Stomach (tissue), 9 donors: Measurements from ENCODE around the gene CASP2. TPM values are rescaled to one million over a fixed set of nuclear protein-coding genes. Genes with fewer than 3 reads are reported as not detected.

Experiments used
- DNase-seq, 2 donors: peaks; one replicate each; pipeline versions ENCODE4 v3.0.0 to v3.0.0-alpha.2; 2013 to 2019
- H3K27ac ChIP-seq, 5 donors: fragments of 200-600 bp in 4 of 5; sonication (generic) in 4 of 5; one replicate each; pipeline ENCODE4 v1.5.1; 2013 to 2019; ENCODE audit warnings: mild to moderate bottlenecking in 1 of 5, moderate library complexity in 1 of 5
- H3K27me3 ChIP-seq, 3 donors: fragments of 200-600 bp; sonication (generic); one replicate each; pipeline ENCODE4 v1.5.1; 2017 to 2019; ENCODE audit warnings: mixed run types in 1 of 3
- H3K36me3 ChIP-seq, 4 donors: fragments of 200-600 bp; sonication (generic); 1 replicate in 3 of 4; 2 replicates in 1 of 4; pipeline ENCODE4 v1.5.1; 2016 to 2019
- H3K4me1 ChIP-seq, 4 donors: fragments of 200-600 bp; sonication (generic); one replicate each; pipeline ENCODE4 v1.5.1; 2016 to 2019
- H3K4me3 ChIP-seq, 4 donors: fragments of 200-600 bp; sonication (generic) in 3 of 4; one replicate each; pipeline ENCODE4 v1.5.1; 2016 to 2019; ENCODE audit warnings: mild to moderate bottlenecking in 1 of 4
- H3K9me3 ChIP-seq, 4 donors: fragments of 200-600 bp; sonication (generic); one replicate each; pipeline ENCODE4 v1.5.1; 2016 to 2019
- EP300 ChIP-seq: sonication (generic); formaldehyde crosslinking; IDR thresholded peaks from one replicate; pipeline ENCODE4 v1.6.1; 2017; ENCODE audit warnings: antibody characterized with exemption
- POLR2A ChIP-seq, 4 donors: fragments of 450-650 bp; IDR thresholded peaks; one replicate each; pipeline ENCODE4 v1.6.1; 2016; ENCODE audit warnings: antibody characterized with exemption in 4 of 4, control low read depth in 2 of 4, mild to moderate bottlenecking in 1 of 4, moderate library complexity in 1 of 4
- POLR2AphosphoS5 ChIP-seq, 3 donors: sonication (generic); formaldehyde crosslinking; IDR thresholded peaks; one replicate each; pipeline ENCODE4 v1.6.1; 2016; ENCODE audit warnings: antibody characterized with exemption in 3 of 3
- whole genome bisulfite sequencing, 5 donors: extraction: QIAGEN DNeasy Blood & Tissue Kit in 3 of 5; methylation state at CpG; one replicate each; pipeline versions ENCODE4 v1.1.5 to v1.1.7; 2013 to 2018; 5-methylcytosine and 5-hydroxymethylcytosine counted together
- intact Hi-C: fragments of 100-400 bp; cut with DNase I; formaldehyde crosslinking; loops from one replicate; pipeline ENCODE4 v1.15.1; 2023; ENCODE audit warnings: low total_unique reads
- polyA plus RNA-seq, 3 donors: library from polyadenylated mRNA; stranded (reverse); fragments of 200-250 nt; gene quantifications; one replicate each; pipeline ENCODE4 v1.2.3, GENCODE V29; 2013
- total RNA-seq, 5 donors: library from RNA; depleted of rRNA; stranded (reverse); fragments of >200 nt; gene quantifications; one replicate each; pipeline versions ENCODE4 v1.1.0 to v1.2.3, GENCODE V29; 2014 to 2016
- TF ChIP-seq, protein P1 (sequence below), 7 experiments: fragments of 450-650 bp in 4 of 7; fragments of 200-600 bp in 3 of 7; sonication (generic) in 3 of 7; IDR thresholded peaks; one replicate each; pipeline ENCODE4 v1.5.1; 2016 to 2019; ENCODE audit warnings: antibody characterized with exemption in 7 of 7, control low read depth in 2 of 7, mild to moderate bottlenecking in 1 of 7
- donor health status: healthy with polysubstance abuse.
- donor health status: Bipolar disorder and iron deficiency.
- donor health status: healthy.

CASP2 gene
- total and polyA plus RNA-seq, 8 donors, result 4.6 to 27.7 (median 15.5) TPM

- 65 to 73% (median 69%) methylated on average over 5 of the region's 5 CpGs for WGBS, 5 donors
- Histone ChIP-seq H3K27me3 (no peaks in the 10 kb centered on the region), H3K36me3 (no peaks in the 10 kb centered on the region), H3K4me3 (no peak overlapping the region), H3K27ac (no peak overlapping the region), H3K9me3 (no peaks in the 10 kb centered on the region), H3K4me1 (peaks cover 0 to 10% (median 8%) of the 10 kb centered on the region in 4 donors)
- intact Hi-C loops, result no loop called here
- peak in 1 of 2 donors; percentile 25 for DNase-seq
- TF ChIP-seq POLR2AphosphoS5 (IDR thresholded peaks at IDR 0.05) (no peak), EP300 (no peak), POLR2A (IDR thresholded peaks at IDR 0.05) (no peak)
These were observed 30.5 kb downstream of the CASP2 start for GRCh38 chr7:143318661-143319060.

GRCh38 chr7:143320620-143321019, 32.5 kb downstream of the CASP2 start:
- no peaks in the 10 kb centered on the region for H3K27me3 ChIP-seq
- H3K27ac ChIP-seq, result no peak overlapping the region
- no peaks in the 10 kb centered on the region for H3K36me3 ChIP-seq
- no peaks in the 10 kb centered on the region for H3K9me3 ChIP-seq
- H3K4me1 ChIP-seq, result peaks cover 0 to 20% (median 13%) of the 10 kb centered on the region in 4 donors
- 39 to 62% (median 52%) methylated on average over 9 of the region's 9 CpGs for WGBS, 5 donors
- intact Hi-C loops, result no loop called here
- DNase-seq, result peak in 1 of 2 donors; percentile 64
- TF ChIP-seq, protein P1, sequence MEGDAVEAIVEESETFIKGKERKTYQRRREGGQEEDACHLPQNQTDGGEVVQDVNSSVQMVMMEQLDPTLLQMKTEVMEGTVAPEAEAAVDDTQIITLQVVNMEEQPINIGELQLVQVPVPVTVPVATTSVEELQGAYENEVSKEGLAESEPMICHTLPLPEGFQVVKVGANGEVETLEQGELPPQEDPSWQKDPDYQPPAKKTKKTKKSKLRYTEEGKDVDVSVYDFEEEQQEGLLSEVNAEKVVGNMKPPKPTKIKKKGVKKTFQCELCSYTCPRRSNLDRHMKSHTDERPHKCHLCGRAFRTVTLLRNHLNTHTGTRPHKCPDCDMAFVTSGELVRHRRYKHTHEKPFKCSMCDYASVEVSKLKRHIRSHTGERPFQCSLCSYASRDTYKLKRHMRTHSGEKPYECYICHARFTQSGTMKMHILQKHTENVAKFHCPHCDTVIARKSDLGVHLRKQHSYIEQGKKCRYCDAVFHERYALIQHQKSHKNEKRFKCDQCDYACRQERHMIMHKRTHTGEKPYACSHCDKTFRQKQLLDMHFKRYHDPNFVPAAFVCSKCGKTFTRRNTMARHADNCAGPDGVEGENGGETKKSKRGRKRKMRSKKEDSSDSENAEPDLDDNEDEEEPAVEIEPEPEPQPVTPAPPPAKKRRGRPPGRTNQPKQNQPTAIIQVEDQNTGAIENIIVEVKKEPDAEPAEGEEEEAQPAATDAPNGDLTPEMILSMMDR (IDR thresholded peaks at IDR 0.05), result no peak
- no peak for TF ChIP-seq POLR2A (IDR thresholded peaks at IDR 0.05)
- TF ChIP-seq POLR2AphosphoS5 (IDR thresholded peaks at IDR 0.05), result no peak
- no peak for TF ChIP-seq EP300
- no peak overlapping the region for H3K4me3 ChIP-seq

- no peak for TF ChIP-seq POLR2AphosphoS5 (IDR thresholded peaks at IDR 0.05)
- no peak for TF ChIP-seq EP300
- TF ChIP-seq POLR2A (IDR thresholded peaks at IDR 0.05), result no peak
- TF ChIP-seq, protein P1 (IDR thresholded peaks at IDR 0.05), result no peak
- 93 to 98% (median 94%) methylated on average over 5 to 10 of the region's 10 CpGs for WGBS, 5 donors
- Histone ChIP-seq H3K27ac (no peak overlapping the region), H3K36me3 (no peaks in the 10 kb centered on the region), H3K9me3 (no peaks in the 10 kb centered on the region), H3K4me3 (no peak overlapping the region), H3K4me1 (peaks cover 0 to 20% (median 13%) of the 10 kb centered on the region in 4 donors), H3K27me3 (no peaks in the 10 kb centered on the region)
- intact Hi-C loops, result no loop called here
- DNase-seq, result no peak
These were observed 33.1 kb downstream of the CASP2 start for GRCh38 chr7:143321242-143321641.

DNA sequence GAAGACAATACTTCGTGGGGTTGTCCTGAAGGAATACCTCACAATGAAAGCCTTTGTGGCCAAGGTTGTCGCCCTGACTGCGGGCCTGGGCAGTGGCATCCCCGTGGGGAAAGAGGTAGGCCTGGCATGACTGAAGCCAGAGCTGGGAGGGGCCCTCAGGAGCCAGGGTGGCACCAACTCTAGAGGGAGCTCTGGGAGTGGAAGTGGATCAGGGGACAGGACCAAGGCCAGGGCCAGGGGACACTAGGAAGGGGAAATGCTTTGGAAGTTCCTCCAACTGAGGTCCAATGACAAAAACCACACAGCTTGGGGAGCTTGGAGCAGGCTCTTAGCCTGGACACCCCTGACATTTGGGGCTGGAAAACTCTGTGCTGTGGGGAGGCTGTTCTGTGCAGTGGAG, 33.6 kb downstream of the CASP2 start:
- no peak overlapping the region for H3K4me3 ChIP-seq
- TF ChIP-seq, protein P1 (IDR thresholded peaks at IDR 0.05), result peak in 1 of 7 experiments; percentile 15
- no peak for TF ChIP-seq POLR2A (IDR thresholded peaks at IDR 0.05)
- H3K9me3 ChIP-seq, result no peaks in the 10 kb centered on the region
- intact Hi-C loops, result no loop called here
- no peaks in the 10 kb centered on the region for H3K36me3 ChIP-seq
- no peak overlapping the region for H3K27ac ChIP-seq
- DNase-seq, result peak in 1 of 2 donors; percentile 45
- no peaks in the 10 kb centered on the region for H3K27me3 ChIP-seq
- 73 to 85% (median 81%) methylated on average over 4 of the region's 4 CpGs for WGBS, 5 donors
- peaks cover 0 to 20% (median 13%) of the 10 kb centered on the region in 4 donors for H3K4me1 ChIP-seq

DNA sequence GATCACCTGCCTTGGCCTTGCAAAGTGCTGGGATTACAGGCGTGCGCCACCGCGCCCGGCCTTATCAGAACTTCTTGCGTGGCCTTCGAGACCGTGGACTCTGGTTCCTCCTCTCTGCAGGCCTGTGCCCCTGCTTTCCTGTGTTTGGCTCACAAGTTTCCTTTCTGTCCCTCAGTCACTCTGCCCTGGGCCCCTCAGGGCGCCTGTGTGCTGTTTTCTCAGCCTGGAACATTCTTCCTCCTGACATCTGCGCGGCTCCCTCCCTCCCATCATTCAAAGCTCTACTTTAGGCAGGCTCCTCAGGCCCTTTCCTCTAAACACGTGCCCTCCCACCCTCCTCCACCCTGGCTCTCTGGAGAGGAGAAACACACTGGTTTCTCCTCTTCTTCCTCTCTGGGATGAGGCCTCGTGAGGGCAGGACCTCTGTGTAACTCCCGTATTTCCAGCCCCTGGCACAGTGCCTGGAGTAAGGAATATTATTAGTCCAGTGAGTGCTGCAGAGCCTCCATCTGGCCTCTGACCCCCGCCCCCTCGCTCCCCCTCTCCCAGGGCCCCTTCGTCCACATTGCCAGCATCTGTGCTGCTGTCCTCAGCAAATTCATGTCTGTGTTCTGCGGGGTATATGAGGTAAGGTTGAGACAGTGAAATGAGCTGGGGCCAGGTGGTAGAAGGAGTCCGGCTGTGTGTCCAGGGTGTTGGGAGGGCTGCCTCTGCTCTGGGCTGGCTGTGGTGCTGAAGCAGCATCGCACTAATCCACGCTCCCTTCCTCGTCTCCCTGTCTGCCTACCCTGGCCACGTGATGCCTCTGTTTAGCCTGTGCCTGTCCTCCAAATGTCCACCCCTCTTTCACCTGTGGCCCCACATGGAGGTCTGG, 34.8 kb downstream of the CASP2 start:
- Histone ChIP-seq H3K9me3 (no peaks in the 10 kb centered on the region), H3K27me3 (no peaks in the 10 kb centered on the region), H3K4me3 (no peak overlapping the region), H3K27ac (no peak overlapping the region), H3K4me1 (peaks cover 0 to 20% (median 13%) of the 10 kb centered on the region in 4 donors), H3K36me3 (no peaks in the 10 kb centered on the region)
- 72 to 77% (median 74%) methylated on average over 23 of the region's 23 CpGs for WGBS, 5 donors
- no peak for TF ChIP-seq POLR2A (IDR thresholded peaks at IDR 0.05)
- TF ChIP-seq, protein P1 (IDR thresholded peaks at IDR 0.05), result no peak
- no peak for TF ChIP-seq POLR2AphosphoS5 (IDR thresholded peaks at IDR 0.05)
- TF ChIP-seq EP300, result no peak
- peak in 1 of 2 donors; percentile 60 for DNase-seq
- intact Hi-C loops, result no loop called here
